Measurements from ENCODE around the gene ATP13A1.

- TF ChIP-seq POLR2A (IDR thresholded peaks at IDR 0.05; ENCODE audit: borderline replicate concordance, extremely low read depth, insufficient read depth, insufficient read length) (no peak), CTCF (IDR thresholded peaks at IDR 0.05 in 2 of 3, conservative IDR thresholded peaks at IDR 0.05 in 1 of 3; ENCODE audit: borderline replicate concordance in 1 of 3, insufficient read depth in 1 of 3, low read depth in 2 of 3, low read length in 2 of 3) (no peak), POLR2AphosphoS5 (IDR thresholded peaks at IDR 0.05; ENCODE audit: low read depth, low read length) (no peak), REST (IDR thresholded peaks at IDR 0.05; ENCODE audit: low read depth) (no peak)
Observed at GRCh38 chr19:19630062-19630414, 33.4 kb downstream of the ATP13A1 start.

Data from HCT116 (cell line).